Stomach (tissue), 4 donors: Measurements from ENCODE around the gene PLAC9.

Experiments used
- POLR2A ChIP-seq, 4 donors: fragments of 450-650 bp; IDR thresholded peaks; one replicate each; pipeline ENCODE4 v1.6.1; 2016; ENCODE audit warnings: antibody characterized with exemption in 4 of 4, control low read depth in 2 of 4, mild to moderate bottlenecking in 1 of 4, moderate library complexity in 1 of 4
- POLR2AphosphoS5 ChIP-seq, 3 donors: sonication (generic); formaldehyde crosslinking; IDR thresholded peaks; one replicate each; pipeline ENCODE4 v1.6.1; 2016; ENCODE audit warnings: antibody characterized with exemption in 3 of 3
- TF ChIP-seq, protein P1 (sequence below), 7 experiments: fragments of 450-650 bp in 4 of 7; fragments of 200-600 bp in 3 of 7; sonication (generic) in 3 of 7; IDR thresholded peaks; one replicate each; pipeline ENCODE4 v1.5.1; 2016 to 2019; ENCODE audit warnings: antibody characterized with exemption in 7 of 7, control low read depth in 2 of 7, mild to moderate bottlenecking in 1 of 7

DNA sequence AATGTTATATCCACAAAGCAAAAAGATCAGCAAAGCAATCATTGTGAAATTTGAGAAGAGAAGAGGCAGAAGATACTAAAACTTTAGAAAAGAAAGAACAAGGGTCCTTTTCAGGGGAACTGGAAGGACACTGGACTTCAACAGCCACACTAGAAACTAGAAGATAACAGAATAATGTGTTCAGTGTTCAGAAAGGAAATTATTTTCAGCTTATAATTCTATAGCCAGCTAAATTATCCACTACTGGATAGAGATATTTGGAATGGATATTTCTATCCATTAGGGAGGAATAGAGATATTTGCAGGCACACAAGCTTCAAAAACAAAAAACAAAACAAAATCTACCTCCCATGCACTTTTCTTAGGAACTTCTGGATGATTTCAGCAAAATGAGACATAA lies 60.0 kb downstream of the PLAC9 start:
- TF ChIP-seq, protein P1, sequence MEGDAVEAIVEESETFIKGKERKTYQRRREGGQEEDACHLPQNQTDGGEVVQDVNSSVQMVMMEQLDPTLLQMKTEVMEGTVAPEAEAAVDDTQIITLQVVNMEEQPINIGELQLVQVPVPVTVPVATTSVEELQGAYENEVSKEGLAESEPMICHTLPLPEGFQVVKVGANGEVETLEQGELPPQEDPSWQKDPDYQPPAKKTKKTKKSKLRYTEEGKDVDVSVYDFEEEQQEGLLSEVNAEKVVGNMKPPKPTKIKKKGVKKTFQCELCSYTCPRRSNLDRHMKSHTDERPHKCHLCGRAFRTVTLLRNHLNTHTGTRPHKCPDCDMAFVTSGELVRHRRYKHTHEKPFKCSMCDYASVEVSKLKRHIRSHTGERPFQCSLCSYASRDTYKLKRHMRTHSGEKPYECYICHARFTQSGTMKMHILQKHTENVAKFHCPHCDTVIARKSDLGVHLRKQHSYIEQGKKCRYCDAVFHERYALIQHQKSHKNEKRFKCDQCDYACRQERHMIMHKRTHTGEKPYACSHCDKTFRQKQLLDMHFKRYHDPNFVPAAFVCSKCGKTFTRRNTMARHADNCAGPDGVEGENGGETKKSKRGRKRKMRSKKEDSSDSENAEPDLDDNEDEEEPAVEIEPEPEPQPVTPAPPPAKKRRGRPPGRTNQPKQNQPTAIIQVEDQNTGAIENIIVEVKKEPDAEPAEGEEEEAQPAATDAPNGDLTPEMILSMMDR (IDR thresholded peaks at IDR 0.05), result no peak
- no peak for TF ChIP-seq POLR2AphosphoS5 (IDR thresholded peaks at IDR 0.05)
- no peak for TF ChIP-seq POLR2A (IDR thresholded peaks at IDR 0.05)
